ENCODE results near the gene FCHSD2. TPM values are rescaled to one million over a fixed set of nuclear protein-coding genes. Genes with fewer than 3 reads are reported as not detected.

Gene FCHSD2
- total RNA-seq, 1 donor from 2014 or later = 59.0 TPM

GRCh38 chr11:72897506-72897905, 244.6 kb downstream of the FCHSD2 start:
- Histone ChIP-seq H3K27me3 (ENCODE audit: low read depth) (no peaks in the 10 kb centered on the region), H3K4me1 (no peaks in the 10 kb centered on the region), H3K4me3 (no peak overlapping the region), H3K36me3 (peaks cover 25% of the 10 kb centered on the region), H3K27ac (no peak overlapping the region), H3K9me3 (no peaks in the 10 kb centered on the region)
- TF ChIP-seq CTCF (IDR thresholded peaks at IDR 0.05) = no peak
- ATAC-seq = no peak
- intact Hi-C loops (cut with DNase I) = no loop called here
- DNase-seq = no peak

- no peak for TF ChIP-seq CTCF (IDR thresholded peaks at IDR 0.05)
These were observed 245.7 kb downstream of the FCHSD2 start for GRCh38 chr11:72896431-72896830.

GRCh38 chr11:72890881-72891280, 251.2 kb downstream of the FCHSD2 start:
- DNase-seq (no peak), ATAC-seq (no peak)
- H3K27ac ChIP-seq = no peak overlapping the region
- no peak for TF ChIP-seq CTCF (IDR thresholded peaks at IDR 0.05)
- no peaks in the 10 kb centered on the region for H3K4me1 ChIP-seq
- intact Hi-C loops (cut with DNase I) = no loop called here
- H3K4me3 ChIP-seq = no peak overlapping the region
- peaks cover 45% of the 10 kb centered on the region for H3K36me3 ChIP-seq
- no peaks in the 10 kb centered on the region for H3K9me3 ChIP-seq
- no peaks in the 10 kb centered on the region for H3K27me3 ChIP-seq (ENCODE audit: low read depth)

More at GRCh38 chr11:72896431-72896830, 245.7 kb downstream of the FCHSD2 start:
- Histone ChIP-seq H3K9me3 (no peaks in the 10 kb centered on the region), H3K4me1 (no peaks in the 10 kb centered on the region), H3K4me3 (no peak overlapping the region), H3K36me3 (peaks cover 15% of the 10 kb centered on the region), H3K27me3 (ENCODE audit: low read depth) (no peaks in the 10 kb centered on the region), H3K27ac (no peak overlapping the region)
- no peak for ATAC-seq
- DNase-seq = no peak
- intact Hi-C loops (cut with DNase I) = no loop called here

- no peaks in the 10 kb centered on the region for H3K4me1 ChIP-seq
- ATAC-seq = no peak
- H3K27ac ChIP-seq = no peak overlapping the region
- H3K4me3 ChIP-seq = no peak overlapping the region
- H3K36me3 ChIP-seq = peaks cover 59% of the 10 kb centered on the region
- no peaks in the 10 kb centered on the region for H3K9me3 ChIP-seq
- H3K27me3 ChIP-seq (ENCODE audit: low read depth) = no peaks in the 10 kb centered on the region
- no peak for TF ChIP-seq CTCF (IDR thresholded peaks at IDR 0.05)
- no peak for DNase-seq
- intact Hi-C loops (cut with DNase I) = no loop called here
These were observed 255.5 kb downstream of the FCHSD2 start for GRCh38 chr11:72886619-72887018.

GRCh38 chr11:72885749-72886609, 256.1 kb downstream of the FCHSD2 start:
- Histone ChIP-seq H3K9me3 (no peaks in the 10 kb centered on the region), H3K36me3 (peaks cover 59% of the 10 kb centered on the region), H3K4me3 (no peak overlapping the region), H3K27ac (no peak overlapping the region), H3K27me3 (ENCODE audit: low read depth) (no peaks in the 10 kb centered on the region), H3K4me1 (no peaks in the 10 kb centered on the region)
- TF ChIP-seq CTCF (IDR thresholded peaks at IDR 0.05) = no peak
- DNase-seq = no peak
- intact Hi-C loops (cut with DNase I) = no loop called here
- ATAC-seq = no peak
